SU-DHL-6 (cell line): ENCODE measurements around the gene SARM1.

Experiments used
- CTCF ChIP-seq: fragments of 200-600 bp; sonication (generic); IDR thresholded peaks from one replicate; pipeline ENCODE4 v1.5.1; 2017; ENCODE audit warnings: antibody characterized with exemption, mild to moderate bottlenecking, low read length, moderate library complexity; ENCODE audit not compliant: insufficient read depth, poor library complexity, severe bottlenecking
- EZH2phosphoT487 ChIP-seq: fragments of 200-600 bp; sonication (generic), shearing (Covaris generic); conservative IDR thresholded peaks from 2 replicates; pipeline ENCODE4 v1.6.1; 2018; ENCODE audit warnings: mild to moderate bottlenecking, antibody characterized with exemption, low read length, moderate library complexity, mixed read lengths

GRCh38 chr17:28427371-28427770 is 55.9 kb downstream of the SARM1 start:
- TF ChIP-seq CTCF (no peak), EZH2phosphoT487 (no peak)
